DMS53 treated with DMSO at 0.1 percent for 48 hours (cell line): ENCODE results near the gene PRKD3.

Experiments used
- DNase-seq: peaks from one replicate; lab custom pipeline; 2025; ENCODE audit not compliant: unreplicated experiment; lab: John Stamatoyannopoulos, UW

Gene PRKD3

GRCh38 chr2:37324786-37325624 is at the start of gene PRKD3:
Gene PRKD3 (minus strand): TSS chr2:37324833. CDS start chr2:37316524, 8,309 bp downstream.
- peak; percentile 19 for DNase-seq

GRCh38 chr2:37372000-37372399 is 47.4 kb upstream of the PRKD3 start:
- no peak for DNase-seq

DNA sequence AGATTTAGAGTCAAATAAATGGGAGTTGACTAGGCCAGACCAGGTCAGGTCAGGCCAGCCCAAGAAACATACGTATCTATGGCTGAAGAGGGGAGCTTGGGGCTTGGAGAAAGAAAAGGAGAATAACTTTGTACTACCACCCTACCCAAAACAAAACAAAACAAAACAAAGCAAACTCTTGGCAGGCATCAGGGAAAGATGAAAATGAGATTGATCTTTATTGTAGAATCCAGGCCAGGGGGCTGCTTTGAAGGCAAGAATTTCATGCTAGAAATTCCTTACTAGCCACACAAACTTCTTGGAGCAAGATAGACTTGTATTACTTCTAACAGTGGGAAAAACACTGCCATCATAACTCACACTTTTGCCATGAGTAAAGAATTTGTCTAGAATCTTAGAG is 46.0 kb upstream of the PRKD3 start:
- no peak for DNase-seq

DNA sequence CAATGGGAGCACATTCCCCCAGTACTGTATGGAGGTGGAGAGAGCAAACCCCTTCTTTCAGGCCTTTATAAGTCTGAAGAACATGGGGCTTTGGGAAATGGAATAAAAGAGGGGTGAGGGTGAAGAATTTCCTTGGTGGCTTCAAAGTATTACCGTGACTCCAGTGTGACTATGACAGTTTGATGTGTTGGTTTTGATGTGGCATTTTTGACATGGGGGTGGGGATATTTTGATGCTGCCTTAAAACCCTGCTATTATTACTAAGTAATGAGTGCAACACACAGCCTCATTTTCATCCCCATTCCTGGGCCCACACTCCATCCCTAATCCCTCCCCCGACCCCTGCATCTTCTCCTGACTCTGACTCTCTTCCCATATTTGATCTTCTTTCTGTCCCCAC is 43.4 kb upstream of the PRKD3 start:
- DNase-seq: no peak

GRCh38 chr2:37367310-37367709 is 42.7 kb upstream of the PRKD3 start:
- DNase-seq: no peak

- no peak for DNase-seq
These were observed 42.1 kb upstream of the PRKD3 start for GRCh38 chr2:37366773-37367172.

DNA sequence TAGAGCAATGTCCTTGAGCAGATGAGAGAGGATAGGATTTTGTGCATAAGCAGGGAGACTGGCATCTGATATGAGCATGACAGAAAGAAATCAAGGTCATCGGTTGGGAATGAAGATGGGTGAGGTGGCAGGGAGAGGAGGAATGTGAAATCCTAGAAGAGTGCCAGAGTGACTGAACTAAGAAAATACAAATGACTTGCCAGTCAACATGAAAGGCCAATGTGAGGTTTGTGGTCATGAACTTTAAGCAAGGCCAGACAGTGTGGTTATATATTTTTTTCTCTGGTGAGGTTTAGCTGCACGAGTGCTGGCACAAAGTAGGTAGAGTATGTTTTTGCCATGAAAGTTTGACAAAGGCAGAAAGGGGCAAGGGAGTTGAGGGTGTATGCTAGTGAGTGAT is 41.0 kb upstream of the PRKD3 start:
- DNase-seq: no peak

DNA sequence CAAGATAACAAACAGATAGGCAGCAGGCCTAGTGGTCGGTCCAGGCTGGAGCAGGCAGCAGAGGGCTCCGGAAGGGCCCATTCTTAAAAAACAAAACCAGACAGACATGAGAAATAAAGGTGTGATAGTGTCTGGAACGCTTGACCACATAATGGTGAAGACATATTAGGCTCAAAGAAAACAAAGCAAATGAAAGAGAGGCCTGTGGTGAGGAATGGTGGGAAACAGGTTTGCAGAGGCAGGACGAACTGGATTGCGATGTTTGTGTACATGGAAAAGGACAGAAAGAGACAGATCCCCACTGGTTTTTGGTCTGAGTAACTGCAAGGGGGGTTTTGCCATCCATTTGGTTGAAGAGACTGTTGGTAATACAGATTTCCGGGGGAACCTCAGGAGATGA is 39.7 kb upstream of the PRKD3 start:
- DNase-seq: no peak

DNA sequence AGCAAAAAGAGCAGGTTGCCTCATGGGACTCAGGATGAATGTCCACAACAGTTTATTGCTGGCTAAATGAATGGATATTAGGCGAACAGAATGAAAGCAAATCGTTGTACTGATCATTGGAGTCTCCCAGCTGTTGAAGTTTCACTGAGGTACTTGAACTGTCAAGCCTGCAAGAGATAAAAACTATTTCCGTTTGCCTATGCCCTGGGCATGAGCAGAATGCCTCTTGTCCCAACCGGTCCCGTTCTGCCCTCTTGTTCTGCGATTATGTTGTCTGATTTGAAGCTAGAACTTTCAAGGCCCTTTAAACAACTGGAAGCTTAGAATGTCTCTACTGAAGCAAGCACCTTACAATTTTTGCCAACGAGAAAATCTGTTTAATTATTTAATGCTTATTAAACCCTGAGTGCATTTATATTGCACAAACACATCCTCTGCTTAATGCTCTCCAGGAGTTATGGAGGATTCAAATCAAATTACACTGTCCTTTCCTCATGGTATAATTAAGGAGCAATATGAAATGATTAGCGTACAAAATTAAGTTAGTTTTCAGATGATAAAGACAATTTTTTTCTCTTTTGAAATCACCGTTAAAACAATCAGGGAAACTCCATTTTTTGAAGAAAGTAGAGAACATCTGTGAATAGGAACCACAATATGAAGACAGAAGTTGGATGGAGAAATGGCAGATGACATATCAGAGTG is 37.5 kb upstream of the PRKD3 start:
- DNase-seq: no peak

- DNase-seq: no peak
These were observed 36.7 kb upstream of the PRKD3 start for GRCh38 chr2:37361216-37361815.

DNA sequence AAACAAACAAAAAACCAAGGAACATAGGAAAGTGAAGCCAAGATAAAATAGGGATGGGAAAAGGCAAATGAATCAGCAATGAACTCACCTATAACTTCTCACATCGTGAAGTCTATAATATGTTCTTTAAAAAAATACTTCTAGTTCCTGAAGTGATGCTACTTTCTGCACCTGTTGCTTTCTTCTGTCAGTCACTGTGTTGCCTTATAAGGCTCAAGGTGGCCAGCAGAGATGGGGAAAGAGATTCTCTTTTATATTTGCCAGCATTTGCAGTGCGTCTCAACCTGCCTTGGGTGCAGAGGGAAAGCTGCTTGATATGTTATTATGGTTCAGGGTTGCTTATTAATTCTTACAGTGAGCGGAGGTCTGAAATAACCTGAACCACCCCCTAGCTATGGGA is 33.8 kb upstream of the PRKD3 start:
- no peak for DNase-seq

DNA sequence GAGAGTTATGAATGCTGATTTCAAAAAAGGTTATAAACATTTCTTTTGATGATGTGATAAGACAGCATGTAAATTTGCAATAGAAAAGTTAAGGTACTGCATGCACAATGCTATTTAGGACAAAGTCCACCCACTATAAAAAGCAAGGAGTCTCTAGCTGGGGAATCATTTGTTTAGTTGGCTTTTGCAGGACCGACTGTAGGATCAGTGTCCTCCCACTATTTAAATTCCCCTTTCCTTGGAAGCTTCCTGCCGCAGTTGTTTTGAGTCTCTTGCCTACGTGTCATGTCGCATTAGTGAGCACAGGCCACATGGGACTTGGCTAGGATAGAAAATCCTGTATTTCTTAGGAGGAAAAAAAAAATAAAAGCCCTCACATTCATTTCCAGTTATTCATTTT is 32.9 kb upstream of the PRKD3 start:
- no peak for DNase-seq

- no peak for DNase-seq
These were observed 32.4 kb upstream of the PRKD3 start for GRCh38 chr2:37357069-37357468.

GRCh38 chr2:37356299-37356698 is 31.7 kb upstream of the PRKD3 start:
- no peak for DNase-seq

DNA sequence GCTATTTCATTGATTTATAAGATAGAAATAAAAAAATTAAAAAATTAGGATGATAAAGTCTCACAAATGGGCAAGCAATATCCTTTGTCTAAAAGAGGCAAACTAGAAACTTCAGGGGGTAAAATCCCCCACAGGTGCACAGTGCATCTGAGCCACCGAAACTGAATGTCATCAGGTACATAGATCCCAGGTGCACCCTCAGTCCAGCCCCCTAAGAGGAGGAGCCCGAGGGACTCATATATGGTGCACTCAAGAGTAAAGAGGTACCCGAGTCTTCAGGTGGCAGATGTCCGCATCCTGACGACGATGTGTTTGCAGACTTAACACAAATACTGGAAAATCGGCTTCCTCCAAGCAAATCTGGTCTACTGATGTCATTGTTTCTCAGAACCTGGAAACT is 31.1 kb upstream of the PRKD3 start:
- no peak for DNase-seq

GRCh38 chr2:37354531-37354930 is 29.9 kb upstream of the PRKD3 start:
- DNase-seq: no peak

GRCh38 chr2:37350034-37350433 is 25.4 kb upstream of the PRKD3 start:
- DNase-seq: peak; percentile 70

DNA sequence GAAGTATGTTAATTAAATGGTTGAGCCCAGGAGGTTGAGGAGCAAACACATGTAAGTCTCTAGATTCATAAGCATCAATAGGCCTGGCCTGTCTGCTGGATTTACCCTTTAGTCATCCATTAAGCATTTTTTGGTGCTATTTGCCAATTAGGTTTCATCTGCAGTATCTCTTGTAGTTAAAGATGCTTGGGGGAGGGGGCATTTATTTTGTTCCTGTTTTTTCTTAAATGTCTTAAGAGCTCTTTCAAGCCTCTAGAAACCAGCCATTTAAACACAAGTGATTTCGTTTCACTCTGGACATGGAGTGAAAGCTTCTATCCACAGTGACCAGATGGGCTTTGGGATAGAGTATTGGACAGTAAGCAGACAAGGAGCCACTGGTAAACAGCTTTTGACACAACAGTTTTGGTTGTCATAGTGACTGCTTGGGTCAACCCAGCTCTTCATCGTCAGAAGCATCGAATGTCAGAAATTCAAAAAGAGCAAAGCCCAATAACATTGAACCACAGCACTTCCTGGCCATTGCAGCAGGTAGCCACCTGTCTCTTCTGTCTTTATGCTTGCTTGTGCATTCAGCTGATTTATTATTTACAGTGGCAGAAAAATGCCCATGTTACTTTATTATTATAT is 24.7 kb upstream of the PRKD3 start:
- peak; percentile 80 for DNase-seq

DNA sequence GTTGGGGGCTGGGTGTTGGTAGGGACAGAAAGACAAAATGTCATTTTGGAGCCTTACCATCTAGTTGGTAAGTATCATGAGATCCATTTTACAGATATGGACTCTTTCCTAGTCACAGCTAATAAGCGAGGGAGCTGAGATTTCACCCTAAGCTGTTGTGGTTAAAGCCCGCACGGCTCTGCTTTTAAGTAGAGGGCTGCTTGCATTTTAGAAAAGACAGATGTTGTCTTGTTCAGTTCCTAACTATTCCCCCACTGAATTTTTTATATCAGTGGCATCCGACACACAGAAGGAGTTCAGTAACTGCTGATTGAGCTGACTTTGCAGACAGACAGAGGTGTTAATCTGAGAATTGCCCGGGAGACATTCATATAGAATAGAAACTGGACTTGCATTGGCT is 23.5 kb upstream of the PRKD3 start:
- DNase-seq: no peak

GRCh38 chr2:37344453-37345361 is 20.1 kb upstream of the PRKD3 start, which contains the start of gene QPCT:
Gene QPCT (plus strand): TSS chr2:37344630. CDS start chr2:37344732, 102 bp downstream.
- DNase-seq: peak; percentile 34
